GM21381 (cell line): ENCODE measurements around the gene CACNA1G.

Source experiments
- ATAC-seq: cut with Tn5 transposase; IDR thresholded peaks from one replicate; pipeline ENCODE4 v1.9.1; 2021; ENCODE audit warnings: mild to moderate bottlenecking, moderate library complexity; ENCODE audit not compliant: unreplicated experiment

The CACNA1G gene

GRCh38 chr17:50533185-50533584, 27.3 kb upstream of the CACNA1G start:
- ATAC-seq: no peak

DNA sequence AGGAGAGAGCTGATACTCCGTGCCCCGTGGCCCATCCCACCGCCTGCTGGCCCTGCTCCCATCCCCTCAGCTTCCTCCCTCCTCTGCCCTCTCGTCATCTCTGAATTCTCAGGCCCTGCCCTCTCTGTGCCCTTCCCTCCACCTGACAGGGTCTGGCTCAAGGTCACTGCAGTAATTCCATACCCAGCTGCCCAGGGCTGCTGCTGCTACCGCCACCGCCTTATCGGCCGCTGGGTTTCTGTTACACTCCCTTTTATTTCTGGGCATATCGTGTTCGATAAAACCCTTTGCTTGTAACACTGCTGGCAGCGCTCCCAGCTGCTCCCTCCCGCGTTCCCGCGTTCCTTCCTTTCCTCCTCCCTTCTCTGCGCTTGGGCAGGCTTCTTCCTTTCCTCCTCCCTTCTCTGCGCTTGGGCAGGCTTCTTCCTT, 26.8 kb upstream of the CACNA1G start:
- ATAC-seq: no peak

DNA sequence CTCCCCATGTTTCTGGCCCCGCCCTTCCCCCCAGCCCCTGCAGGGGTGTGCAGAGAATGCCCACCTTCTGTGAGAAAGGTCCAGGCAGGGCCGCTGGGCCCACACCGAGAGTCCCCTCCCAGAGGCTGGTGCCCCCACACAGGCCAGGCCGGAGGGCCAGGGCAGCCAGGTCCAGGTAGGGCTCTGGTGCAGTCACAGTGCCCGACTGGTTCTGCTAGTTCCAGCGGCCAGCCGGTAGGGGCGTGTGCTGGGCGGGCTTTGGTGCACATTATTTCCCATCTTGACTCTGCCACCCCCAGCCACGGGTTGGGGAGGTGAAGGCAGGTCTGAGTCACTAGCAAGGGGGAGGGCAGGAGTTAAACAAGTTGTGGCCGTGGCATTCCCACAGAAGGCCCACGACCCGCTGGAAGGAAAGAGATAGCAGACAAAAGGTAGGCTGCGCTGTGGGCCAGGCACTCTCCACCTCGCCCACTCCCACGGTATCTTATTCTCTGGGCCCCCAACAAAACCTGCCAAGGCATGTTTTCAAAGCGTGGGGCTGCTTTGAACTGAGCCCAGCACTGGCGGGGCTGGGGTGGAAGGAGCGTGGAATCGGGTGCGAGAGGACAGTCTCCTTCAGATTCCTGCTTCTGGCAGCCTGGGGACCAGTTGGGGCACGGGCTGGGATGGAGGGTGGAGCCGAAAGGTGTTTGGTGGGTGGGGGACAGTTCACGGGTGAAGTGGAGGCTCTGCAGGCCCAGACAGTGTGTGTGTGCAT, 26.1 kb upstream of the CACNA1G start:
- ATAC-seq: no peak

DNA sequence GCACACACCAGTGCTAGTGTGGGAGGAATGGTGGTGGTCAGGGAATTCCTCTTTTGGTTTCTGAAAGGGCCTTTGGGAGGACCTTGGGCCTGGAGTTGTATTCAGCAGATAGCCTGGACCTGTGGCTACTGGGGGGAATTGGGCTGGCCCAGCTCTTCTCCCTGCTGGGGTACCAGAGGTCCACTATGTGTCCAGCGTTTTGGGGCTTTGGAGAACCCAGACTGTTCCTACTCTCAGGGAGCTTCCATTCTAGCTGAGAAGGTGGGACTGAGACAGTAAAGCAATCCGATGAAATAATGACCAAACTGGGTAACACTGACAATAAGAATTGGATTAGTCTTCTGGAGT, 25.6 kb upstream of the CACNA1G start:
- no peak for ATAC-seq

- no peak for ATAC-seq
Measured at GRCh38 chr17:50535407-50535806, 25.1 kb upstream of the CACNA1G start.

GRCh38 chr17:50536683-50537646, 23.6 kb upstream of the CACNA1G start:
- no peak for ATAC-seq

- no peak for ATAC-seq
Measured at GRCh38 chr17:50537721-50538548, 22.6 kb upstream of the CACNA1G start.

DNA sequence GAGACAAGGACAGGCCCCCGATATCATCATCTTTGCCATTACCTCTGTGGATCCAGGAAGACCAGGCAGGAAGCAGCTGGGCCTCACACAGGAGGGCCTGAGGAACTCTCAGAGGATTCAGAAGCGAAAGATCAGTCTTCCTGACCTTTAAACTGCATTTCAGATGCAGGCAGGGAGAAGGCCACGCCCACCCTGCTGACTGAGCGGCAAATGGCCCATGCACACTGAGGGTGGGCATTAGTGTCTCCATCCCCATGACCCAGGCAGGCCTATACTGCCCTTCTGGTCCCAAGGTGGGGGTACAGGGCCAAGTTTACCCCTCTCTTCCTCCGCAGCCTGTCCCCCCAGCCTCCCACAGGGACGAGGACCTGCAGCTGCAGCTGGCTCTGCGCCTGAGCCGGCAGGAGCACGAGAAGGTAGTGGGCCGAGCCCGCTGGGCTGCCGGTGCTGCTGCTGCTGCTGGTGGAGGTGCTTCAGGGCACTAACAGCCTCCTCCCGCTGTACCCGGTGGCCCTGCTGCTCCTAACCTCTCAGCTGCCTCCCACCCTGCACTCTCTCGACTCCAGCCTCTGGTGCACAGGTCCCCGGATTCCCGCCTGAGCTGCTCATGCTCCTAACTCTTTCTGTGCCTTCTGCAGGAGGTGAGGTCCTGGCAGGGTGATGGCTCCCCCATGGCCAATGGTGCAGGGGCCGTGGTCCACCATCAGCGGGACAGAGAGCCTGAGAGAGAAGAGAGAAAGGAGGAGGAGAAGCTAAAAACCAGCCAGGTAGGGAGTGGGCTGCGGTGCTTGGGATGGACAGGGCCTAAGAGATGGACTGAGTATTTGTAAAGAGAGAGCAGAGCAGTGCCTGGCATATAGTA, 21.7 kb upstream of the CACNA1G start:
- ATAC-seq: no peak

DNA sequence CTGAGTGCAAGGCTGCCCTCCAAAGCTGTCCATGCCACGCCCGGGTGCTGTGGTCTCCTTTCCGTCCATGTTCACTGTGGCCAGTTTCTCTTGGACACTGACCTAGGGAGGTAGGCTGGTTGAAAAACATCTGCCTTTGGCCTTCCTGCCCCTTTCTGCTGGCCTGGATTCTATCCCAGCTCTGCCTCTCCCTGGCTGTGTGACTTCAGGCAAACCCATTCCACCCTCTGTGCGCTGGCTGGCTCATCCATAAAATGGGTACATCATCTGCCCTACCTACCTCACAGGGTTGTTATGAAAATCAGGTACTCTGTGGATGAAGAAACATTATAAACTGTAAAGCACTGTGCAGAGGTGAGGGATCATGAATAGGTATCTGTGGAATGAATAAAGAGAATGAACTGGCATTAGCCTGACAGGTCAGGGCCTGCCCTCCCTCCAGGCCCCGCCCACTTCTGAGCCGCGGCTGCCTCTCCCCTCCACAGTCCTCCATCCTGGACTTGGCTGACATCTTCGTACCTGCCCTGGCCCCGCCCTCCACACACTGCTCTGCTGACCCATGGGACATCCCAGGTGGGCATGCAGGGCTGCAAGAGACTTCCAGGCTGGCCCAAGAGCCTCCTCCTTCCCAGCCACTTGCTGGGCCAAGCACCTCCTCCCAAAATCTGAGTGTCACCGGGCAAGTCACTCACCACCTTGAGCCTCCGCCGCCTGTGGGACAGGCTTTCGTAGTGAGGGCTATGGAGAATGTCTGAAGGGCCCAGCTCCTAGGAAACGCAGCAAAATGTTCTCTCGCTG, 20.6 kb upstream of the CACNA1G start:
- no peak for ATAC-seq

- no peak for ATAC-seq
Measured at GRCh38 chr17:50540560-50541401, 19.7 kb upstream of the CACNA1G start.

- ATAC-seq: no peak
Measured at GRCh38 chr17:50541402-50541715, 19.2 kb upstream of the CACNA1G start.

DNA sequence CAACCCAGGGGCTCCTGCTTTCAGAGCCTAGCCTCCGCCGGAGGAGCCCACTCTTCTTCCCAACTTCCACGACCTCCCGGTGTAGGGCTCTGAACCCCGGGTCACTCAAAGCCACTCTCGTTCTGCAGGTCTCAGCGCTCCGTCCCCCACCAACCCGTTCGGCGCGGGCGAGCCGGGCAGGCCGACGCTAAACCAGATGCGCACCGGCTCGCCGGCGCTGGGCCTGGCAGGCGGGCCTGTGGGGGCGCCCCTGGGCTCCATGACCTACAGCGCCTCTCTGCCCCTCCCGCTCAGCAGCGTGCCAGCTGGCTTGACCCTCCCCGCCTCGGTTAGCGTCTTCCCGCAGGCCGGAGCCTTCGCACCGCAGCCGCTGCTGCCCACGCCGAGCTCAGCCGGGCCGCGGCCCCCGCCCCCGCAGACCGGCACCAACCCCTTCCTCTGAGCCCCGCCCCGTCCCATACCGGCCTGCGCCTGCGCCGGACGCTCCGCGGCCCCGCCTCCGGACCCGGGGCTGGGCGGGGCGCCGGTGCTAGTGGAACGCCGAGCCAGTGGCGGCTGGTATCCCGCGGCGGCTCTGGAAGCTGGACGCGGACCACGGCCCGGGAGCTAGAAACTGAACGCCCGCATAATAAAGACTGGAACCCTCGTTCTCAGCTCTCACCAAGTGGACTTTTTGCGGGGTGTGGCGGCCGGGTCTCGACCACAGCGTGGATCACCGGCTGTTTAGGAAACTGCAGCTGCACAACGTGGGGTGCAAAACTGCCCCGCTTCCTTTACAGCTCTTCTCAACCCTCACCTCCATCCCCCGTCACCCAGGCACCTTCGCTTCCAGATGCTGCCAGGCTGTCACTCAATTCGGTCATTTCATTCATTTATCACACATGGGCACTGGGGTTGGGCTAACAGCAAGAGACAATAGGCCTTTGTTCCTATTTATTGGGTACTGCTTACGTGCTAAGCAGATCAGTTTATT, 18.5 kb upstream of the CACNA1G start:
- ATAC-seq: peak; percentile 75

DNA sequence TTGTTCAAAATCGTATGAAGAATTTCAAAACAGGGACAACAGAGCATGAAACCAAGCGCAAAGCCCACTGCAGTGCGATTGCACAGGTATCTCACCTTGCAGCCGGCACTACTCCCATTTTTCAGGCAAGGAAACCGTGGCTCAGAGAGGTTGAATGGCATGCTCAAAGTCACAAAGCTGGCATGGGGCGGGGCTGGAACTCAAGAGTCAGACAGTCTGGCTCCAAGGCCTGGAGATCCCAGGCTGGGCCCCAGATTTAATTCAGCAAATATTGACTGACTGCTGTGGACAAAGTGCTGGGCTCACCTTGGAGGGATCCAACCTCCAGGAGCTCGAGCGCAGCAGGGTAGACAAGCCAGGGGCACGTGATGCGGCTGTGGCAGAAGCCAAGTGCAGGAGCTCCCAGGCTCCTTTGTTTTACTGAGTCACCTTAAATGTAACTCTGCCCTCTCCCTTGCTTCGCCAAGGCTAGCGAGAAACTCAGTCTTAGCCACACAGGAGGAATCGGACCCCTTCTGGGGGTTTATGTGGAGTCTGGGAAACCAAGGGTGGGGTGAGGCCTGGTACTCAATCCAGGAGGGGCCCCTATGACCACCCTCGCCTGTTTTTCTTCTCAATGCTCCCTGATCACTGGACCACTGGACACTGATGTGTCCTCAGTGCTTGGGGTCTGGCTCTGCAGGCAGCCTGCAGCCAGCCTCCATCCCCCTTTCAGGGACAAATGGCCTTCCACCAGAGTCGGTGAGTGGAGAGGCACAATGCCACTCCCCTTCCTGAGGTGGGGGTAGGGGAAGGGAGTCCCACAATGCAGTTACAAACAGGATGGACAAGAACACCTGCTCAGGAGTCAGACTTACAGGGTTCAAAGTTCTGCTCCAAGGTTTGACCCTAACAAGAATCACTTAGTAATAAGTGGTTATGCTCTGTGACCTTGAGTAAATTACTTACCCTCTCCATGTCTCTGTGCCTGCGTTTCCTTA, 17.4 kb upstream of the CACNA1G start:
- no peak for ATAC-seq

DNA sequence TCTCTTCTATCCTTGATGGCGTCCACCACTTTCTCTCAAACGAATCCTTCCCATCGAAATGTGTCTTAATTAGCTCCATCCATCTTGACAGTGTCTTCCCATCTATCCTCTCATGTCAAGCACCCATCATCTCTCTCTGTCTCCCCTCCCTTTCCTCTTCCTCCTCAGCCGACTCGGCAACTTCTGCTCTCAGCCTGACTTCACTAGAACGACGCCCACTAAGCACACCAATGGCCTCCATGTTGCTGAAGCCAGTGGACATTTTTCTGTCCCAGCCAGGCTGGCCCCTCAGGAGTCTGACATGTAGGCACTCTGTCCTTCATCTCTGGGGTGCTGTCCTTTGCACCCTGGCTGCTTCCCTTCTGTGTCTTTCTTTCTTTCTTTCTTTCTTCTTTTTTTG, 16.0 kb upstream of the CACNA1G start:
- no peak for ATAC-seq

GRCh38 chr17:50545311-50545710, 15.2 kb upstream of the CACNA1G start:
- no peak for ATAC-seq

DNA sequence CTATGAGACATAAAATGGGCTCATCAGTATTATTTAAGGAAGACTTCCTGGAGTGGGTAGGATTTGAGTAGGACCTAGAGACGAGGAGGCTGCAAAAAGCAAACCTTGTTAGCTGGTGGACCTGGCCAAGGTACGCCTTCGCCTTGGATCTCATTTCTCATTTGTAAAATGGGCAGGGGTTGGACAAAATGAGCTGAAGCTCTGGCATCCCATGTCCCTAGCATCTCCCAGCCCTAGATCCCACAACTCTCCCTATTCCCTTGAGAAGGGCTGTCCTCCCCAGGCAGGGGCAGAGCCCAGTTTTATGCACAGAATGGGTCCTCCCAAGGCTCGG, 13.8 kb upstream of the CACNA1G start:
- ATAC-seq: no peak
